ENCODE data around the gene TFEC.

DNA sequence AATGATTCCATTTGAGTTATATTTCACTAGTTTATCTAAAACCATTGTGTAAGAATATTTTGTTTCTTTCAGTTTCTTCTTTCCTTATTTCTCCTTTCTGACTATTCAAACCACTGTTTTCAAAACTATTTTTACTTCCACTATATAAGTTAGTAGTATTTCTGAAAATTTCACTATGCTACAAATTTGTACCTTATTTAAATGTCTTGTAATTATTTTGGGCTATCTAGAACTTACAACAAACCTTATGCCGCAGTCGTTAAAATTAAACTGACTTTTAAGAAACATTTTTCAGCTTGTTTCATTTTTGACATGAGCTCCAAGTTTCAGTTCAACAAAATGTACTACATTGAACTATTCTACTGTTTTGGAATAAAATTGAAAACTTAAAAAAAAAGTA is 1.8 kb downstream of the TFEC start:
- TF ChIP-seq POLR2A (IDR thresholded peaks at IDR 0.05): no peak
- TF ChIP-seq, protein P1, sequence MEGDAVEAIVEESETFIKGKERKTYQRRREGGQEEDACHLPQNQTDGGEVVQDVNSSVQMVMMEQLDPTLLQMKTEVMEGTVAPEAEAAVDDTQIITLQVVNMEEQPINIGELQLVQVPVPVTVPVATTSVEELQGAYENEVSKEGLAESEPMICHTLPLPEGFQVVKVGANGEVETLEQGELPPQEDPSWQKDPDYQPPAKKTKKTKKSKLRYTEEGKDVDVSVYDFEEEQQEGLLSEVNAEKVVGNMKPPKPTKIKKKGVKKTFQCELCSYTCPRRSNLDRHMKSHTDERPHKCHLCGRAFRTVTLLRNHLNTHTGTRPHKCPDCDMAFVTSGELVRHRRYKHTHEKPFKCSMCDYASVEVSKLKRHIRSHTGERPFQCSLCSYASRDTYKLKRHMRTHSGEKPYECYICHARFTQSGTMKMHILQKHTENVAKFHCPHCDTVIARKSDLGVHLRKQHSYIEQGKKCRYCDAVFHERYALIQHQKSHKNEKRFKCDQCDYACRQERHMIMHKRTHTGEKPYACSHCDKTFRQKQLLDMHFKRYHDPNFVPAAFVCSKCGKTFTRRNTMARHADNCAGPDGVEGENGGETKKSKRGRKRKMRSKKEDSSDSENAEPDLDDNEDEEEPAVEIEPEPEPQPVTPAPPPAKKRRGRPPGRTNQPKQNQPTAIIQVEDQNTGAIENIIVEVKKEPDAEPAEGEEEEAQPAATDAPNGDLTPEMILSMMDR (IDR thresholded peaks at IDR 0.05): no peak
